ENCODE data around the gene FZD7. TPM values are rescaled to one million over a fixed set of nuclear protein-coding genes. Genes with fewer than 3 reads are reported as not detected.
A peak's percentile ranks its signal among the peaks of the same experiment; 100 is the strongest.

FZD7 gene
- total and polyA plus RNA-seq, 2 of the 8 experiments (the other 6 are each of a cell fraction or from before 2014, with no cell fraction given) = 176 to 246 TPM

GRCh38 chr2:201996006-201996405 is 37.6 kb upstream of the FZD7 start (continued):
- TF ChIP-seq EZH2 (IDR thresholded peaks at IDR 0.05; ENCODE audit: low read depth, low read length, severe bottlenecking) (no peak), KDM5A (IDR thresholded peaks at IDR 0.05; ENCODE audit: low read length) (no peak), SP4 (IDR thresholded peaks at IDR 0.05; ENCODE audit: low read length) (0 out of 2 replicates have a peak, but pooled peaks have one; percentile 71), POLR2AphosphoS5 (IDR thresholded peaks at IDR 0.05; ENCODE audit: low read depth, low read length) (peak; percentile 69; the same call in 1 of the 2 replicates), RFX5 (IDR thresholded peaks at IDR 0.05; ENCODE audit: borderline replicate concordance, low read depth, low read length) (no peak), KDM1A (IDR thresholded peaks at IDR 0.05; ENCODE audit: borderline replicate concordance, low read length) (no peak), MAX (IDR thresholded peaks at IDR 0.05) (peak; percentile 70; the same call in 1 of the 2 replicates), RAD21 (IDR thresholded peaks at IDR 0.05 in 1 of 2, conservative IDR thresholded peaks at IDR 0.05 in 1 of 2; ENCODE audit: low read depth in 2 of 2, low read length in 2 of 2) (peak in 1 of 2 experiments; percentile 9; a peak in 1 of 4 replicates), NANOG (IDR thresholded peaks at IDR 0.05; ENCODE audit: insufficient read depth, low read depth, low read length, poor library complexity, severe bottlenecking) (peak; percentile 7)

All from H1 (cell line).